HEK293T (cell line): Measurements from ENCODE around the gene SCARB1.

Experiments used
- BHLHE40 ChIP-seq: fragments of 450-650 bp; IDR thresholded peaks from 2 replicates; pipeline ENCODE4 v1.6.1; 2016; ENCODE audit warnings: mild to moderate bottlenecking, moderate library complexity, borderline replicate concordance
- CTBP1 ChIP-seq: fragments of 450-650 bp; IDR thresholded peaks from 2 replicates; pipeline ENCODE4 v1.6.1; 2016; ENCODE audit warnings: borderline replicate concordance
- ELF4 ChIP-seq: fragments of 450-650 bp; IDR thresholded peaks from 2 replicates; pipeline ENCODE4 v1.6.1; 2017; ENCODE audit warnings: antibody characterized with exemption
- FOXM1 ChIP-seq: fragments of 450-650 bp; IDR thresholded peaks from 2 replicates; pipeline ENCODE4 v1.6.1; 2017; ENCODE audit warnings: mild to moderate bottlenecking, borderline replicate concordance
- LEF1 ChIP-seq: fragments of 450-650 bp; IDR thresholded peaks from 2 replicates; pipeline ENCODE4 v1.6.1; 2017; ENCODE audit warnings: mild to moderate bottlenecking, borderline replicate concordance
- SP1 ChIP-seq: fragments of 450-650 bp; IDR thresholded peaks from 2 replicates; pipeline ENCODE4 v1.6.1; 2017
- SUZ12 ChIP-seq: fragments of 450-650 bp; IDR thresholded peaks from 2 replicates; pipeline ENCODE4 v1.6.1; 2016; ENCODE audit warnings: mild to moderate bottlenecking
- TARDBP ChIP-seq: fragments of 450-650 bp; IDR thresholded peaks from 2 replicates; pipeline ENCODE4 v1.6.1; 2016
- TF ChIP-seq, protein P1 (sequence below): fragments of 450-650 bp; IDR thresholded peaks from 2 replicates; pipeline ENCODE4 v1.6.1; 2016

DNA sequence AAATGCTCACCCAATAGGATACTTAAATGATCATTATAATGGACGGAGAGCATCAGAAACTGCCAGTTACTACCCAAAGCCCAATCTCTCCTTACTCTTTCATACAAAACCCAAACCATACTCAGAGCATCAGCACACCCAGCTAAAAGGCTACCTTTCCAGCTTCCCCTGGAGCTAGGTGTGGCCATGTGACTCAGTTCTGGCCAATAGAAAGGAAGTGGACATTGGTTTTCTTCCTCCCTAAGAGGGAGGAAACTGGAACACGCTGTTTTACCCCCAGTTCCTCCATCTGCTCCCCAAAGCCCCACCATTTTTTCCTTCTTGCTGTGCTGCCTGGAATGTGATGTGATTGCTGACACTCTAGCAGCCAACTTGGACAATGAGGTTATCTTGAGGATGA lies 50.7 kb downstream of the SCARB1 start:
- TF ChIP-seq SP1 (no peak), CTBP1 (no peak), ELF4 (no peak), TARDBP (no peak), BHLHE40 (no peak), FOXM1 (no peak), SUZ12 (no peak), LEF1 (no peak)
- TF ChIP-seq, protein P1, sequence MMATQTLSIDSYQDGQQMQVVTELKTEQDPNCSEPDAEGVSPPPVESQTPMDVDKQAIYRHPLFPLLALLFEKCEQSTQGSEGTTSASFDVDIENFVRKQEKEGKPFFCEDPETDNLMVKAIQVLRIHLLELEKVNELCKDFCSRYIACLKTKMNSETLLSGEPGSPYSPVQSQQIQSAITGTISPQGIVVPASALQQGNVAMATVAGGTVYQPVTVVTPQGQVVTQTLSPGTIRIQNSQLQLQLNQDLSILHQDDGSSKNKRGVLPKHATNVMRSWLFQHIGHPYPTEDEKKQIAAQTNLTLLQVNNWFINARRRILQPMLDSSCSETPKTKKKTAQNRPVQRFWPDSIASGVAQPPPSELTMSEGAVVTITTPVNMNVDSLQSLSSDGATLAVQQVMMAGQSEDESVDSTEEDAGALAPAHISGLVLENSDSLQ: no peak
